GM21528 (cell line): ENCODE data around the gene RRP1.
"Not testable (repeated sequence)": the region's sequence is repeated elsewhere in the genome, so short reads cannot be mapped to it uniquely, and the experiment has no call there.

ENCODE experiments used
- ATAC-seq: cut with Tn5 transposase; IDR thresholded peaks from one replicate; pipeline ENCODE4 v1.9.1; 2021; ENCODE audit warnings: mild to moderate bottlenecking, moderate library complexity; ENCODE audit not compliant: unreplicated experiment, low FRiP score

RRP1 gene

GRCh38 chr21:43814215-43815106 lies 25.1 kb downstream of the RRP1 start:
- no peak for ATAC-seq

- no peak for ATAC-seq
These were observed 25.8 kb downstream of the RRP1 start for GRCh38 chr21:43815107-43815613.

GRCh38 chr21:43815991-43816390 lies 26.6 kb downstream of the RRP1 start:
- ATAC-seq = no peak

- no peak for ATAC-seq
These were observed 27.3 kb downstream of the RRP1 start for GRCh38 chr21:43816611-43817071.

- ATAC-seq = no peak
These were observed 28.0 kb downstream of the RRP1 start for GRCh38 chr21:43817157-43818086.

DNA sequence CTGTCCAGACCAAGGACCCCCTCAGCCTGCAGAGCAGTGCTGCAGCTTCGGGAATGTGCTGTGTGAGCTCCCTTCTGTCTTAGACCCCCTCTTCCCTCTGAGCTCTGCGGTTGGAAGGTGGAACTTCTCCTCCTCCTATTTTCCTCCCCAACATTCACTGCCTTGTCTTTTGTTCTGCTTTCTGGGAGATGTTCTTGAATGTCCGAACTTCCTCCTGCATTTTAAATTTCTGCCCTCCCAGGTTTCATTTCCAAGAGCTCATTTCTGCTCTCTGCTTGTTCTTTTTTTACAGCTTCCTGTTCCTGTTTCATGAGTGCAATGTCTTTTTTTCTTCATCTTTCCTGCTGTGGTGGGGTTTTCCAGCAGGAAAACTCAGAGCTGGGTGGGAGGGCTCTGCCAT lies 29.3 kb downstream of the RRP1 start:
- ATAC-seq = no peak

GRCh38 chr21:43819511-43820405 lies 30.4 kb downstream of the RRP1 start:
- ATAC-seq = no peak

- ATAC-seq = no peak
These were observed 31.1 kb downstream of the RRP1 start for GRCh38 chr21:43820466-43820865.

- not testable (repeated sequence) for ATAC-seq
These were observed 32.8 kb downstream of the RRP1 start for GRCh38 chr21:43822166-43822565.

DNA sequence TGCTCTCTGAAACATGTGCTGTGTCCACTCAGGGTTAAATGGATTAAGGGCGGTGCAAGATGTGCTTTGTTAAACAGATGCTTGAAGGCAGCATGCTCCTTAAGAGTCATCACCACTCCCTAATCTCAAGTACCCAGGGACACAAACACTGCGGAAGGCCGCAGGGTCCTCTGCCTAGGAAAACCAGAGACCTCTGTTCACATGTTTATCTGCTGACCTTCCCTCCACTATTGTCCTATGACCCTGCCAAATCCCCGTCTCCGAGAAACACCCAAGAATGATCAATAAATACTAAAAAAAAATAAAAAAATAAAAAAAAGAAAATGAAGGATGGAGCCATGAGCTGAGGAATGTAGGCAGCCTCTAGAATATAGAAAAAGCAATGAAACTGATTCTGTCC lies 33.4 kb downstream of the RRP1 start:
- ATAC-seq = not testable (repeated sequence)

DNA sequence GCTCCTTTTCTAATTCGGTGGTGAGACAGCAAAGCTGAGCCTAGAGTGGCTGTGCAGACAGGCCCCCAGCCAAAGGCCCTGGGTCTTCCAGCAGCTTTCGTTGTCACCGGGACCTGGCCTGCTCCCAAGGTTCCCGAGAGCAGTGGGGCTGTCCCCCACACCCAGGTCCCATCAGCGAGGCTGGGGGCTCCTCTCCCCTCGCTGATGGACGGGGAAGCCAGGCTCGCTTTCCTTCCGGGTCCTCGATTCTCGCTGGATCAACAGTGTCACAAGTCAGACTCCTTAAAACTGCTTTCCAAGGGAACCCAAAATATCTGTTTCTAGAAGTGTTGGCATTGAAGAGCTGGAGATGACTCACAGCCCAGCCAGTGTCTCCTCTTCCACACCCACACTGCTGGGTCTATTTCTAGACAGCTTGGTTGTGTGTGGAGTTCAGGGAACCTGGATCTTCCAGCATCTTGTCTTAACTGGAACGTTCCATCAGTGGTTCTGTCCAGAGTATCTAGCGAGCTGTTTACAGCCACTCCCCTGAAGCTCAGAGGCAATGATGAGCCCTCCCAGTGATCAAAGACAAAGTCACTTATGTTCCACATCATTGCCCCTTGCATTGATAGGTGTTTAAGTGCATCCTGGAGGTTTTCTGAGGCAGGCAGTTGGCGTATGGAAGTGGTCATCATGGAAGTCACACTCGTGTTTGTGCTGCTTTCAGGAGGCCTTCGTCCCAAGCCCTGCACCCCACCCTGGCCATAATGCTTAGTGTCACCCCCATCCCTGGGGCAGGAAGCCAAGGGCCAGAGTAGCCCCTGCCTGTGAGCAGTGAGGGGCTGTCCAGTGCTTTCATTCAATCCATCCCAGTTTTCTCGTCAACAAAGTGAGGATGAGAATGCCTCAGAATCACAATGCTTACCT lies 35.2 kb downstream of the RRP1 start:
- no peak for ATAC-seq

- no peak for ATAC-seq
These were observed 36.0 kb downstream of the RRP1 start for GRCh38 chr21:43825242-43825935.

DNA sequence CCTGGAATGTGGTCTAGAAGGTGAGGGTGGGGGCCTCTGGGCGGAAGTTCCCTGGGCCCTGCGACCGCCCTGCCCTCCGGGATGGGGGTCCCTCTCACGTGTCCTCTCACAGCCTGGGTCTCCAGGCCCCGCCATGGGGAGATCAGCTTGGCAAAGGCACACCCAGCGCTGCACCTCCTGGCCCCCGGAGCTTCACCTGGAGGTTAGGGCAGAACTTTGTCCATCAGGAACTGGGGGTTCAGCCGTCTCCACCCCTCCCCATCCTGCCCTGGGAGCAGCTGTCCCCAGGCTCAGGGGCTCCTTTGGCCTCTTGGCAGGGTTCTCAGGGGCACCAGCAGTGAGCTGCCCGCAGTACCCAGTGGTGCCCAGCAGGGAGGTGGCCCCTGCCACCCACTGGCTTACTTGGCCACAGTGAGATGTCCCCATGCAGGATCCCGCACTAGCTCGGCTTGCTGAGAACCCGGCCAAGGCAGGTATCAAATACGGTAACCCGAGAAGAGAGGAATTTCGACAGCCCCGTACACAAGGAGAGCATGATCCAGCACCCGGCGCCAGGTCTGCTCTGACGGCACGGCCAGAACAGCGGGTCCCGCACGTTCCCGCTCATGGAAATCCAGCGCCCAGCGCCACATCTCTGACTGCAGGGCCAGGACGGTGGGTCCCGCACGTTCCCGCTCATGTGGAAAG lies 36.7 kb downstream of the RRP1 start:
- no peak for ATAC-seq

GRCh38 chr21:43826623-43826974 lies 37.2 kb downstream of the RRP1 start:
- no peak for ATAC-seq

DNA sequence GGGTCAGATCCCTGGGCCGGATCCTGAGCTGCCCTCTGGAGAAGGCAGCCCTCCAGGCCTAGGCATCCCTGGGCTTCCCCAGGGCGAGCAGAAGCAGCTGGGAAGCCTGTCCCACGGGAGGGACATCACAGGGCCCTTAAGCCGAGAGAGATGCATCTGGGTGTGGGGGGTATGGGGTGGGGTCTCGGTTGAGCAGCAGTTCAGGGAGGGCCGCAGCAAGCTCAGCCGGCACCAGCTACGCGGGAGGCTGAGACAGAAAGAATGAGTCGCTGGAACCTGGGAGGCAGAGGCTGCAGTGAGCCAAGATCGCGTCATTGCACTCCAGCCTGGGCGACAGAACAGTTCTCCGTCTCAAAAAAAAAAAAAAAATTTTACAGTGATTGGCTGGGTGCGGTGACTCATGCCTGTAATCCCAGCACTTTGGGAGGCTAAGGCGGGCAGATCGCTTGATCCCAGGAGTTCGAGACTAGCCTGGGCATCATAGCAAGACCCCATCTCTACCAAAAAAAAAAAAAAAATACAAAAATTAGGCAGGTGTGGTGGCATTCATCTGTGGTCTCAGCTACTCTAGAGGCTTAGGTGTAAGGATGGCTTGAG lies 37.7 kb downstream of the RRP1 start:
- no peak for ATAC-seq

- ATAC-seq = no peak
These were observed 39.8 kb downstream of the RRP1 start for GRCh38 chr21:43829161-43829560.

DNA sequence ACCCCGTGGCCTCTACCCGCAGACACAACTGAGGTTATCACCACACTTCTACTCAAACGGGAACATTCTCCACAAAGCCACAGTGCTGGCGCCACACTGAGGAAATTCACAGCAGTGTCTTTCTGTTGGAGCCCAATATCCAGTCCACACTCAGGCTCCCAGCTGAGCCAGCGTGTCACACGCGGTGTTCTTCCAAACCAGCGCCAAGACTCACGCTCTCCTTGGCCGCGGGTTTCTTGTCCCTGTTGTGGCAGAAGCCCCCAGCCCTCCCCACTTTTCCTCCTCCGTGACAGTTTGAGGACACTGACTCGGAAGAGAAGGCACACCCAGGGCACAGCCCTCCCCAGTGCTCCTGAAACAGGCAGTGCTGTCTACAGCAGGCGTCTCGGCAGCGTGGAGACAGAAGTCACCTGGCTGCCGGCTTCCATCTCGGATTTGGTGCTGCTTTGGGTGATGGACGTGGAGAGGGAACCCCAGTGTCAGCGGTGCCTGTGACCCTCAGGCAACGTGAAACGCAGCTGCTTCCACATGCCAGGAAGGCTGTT lies 40.3 kb downstream of the RRP1 start:
- no peak for ATAC-seq
